ENCODE measurements around the gene PCDH9.

The PCDH9 gene

DNA sequence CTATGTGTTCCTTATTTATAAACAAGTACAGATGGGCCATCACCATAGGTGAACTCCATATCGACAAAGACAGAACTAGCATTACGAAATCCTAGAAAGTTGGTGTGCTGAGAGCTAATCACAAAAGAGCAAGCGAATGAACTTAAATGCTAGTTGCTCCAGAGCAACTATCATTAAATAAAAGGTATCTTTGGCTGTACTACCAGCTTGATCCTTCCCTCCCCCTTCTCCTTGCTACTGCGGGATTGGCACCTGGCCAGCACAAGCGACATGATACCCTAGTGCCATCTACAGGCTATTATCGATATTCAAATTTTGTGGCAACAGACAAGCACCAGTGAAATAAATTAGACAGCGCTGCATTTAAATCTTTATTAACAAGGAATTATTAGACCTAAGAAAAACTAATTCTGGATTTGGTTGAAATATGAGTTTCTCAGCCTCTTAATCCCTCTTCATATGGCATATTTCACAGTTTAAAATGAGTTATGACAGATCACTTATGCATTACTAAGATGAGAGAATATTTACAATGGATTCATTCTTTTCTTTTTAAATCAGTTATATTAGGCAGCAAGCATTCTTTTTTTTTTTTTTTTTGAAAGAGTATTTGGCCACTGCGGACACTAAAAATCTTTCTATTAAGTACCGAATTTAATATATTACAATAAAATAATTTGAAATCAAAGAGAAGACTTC, 5.8 kb downstream of the PCDH9 start:
- no peak for DNase-seq (ENCODE audit: low read depth)

DNA sequence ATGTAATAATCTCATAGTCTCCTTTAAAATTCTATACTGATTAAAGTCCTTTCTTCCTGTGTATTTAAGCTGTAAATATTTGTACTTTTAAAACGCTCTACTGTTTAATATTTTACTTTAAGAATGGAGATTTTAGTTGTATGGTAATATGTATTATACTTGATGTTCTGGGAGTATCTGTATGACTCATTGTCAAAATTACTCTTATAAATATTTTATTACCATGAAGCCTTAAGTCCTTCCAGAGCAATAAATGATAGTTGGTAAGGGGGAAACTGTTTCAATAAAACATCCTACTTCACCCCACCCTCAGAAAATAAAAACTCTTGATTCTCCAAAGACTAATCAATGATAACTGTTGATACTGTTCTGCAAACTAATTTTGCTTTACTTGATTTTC, 6.4 kb downstream of the PCDH9 start:
- DNase-seq (ENCODE audit: low read depth), result no peak

GRCh38 chr13:67223024-67223423, 7.1 kb downstream of the PCDH9 start:
- DNase-seq (ENCODE audit: low read depth), result no peak

DNA sequence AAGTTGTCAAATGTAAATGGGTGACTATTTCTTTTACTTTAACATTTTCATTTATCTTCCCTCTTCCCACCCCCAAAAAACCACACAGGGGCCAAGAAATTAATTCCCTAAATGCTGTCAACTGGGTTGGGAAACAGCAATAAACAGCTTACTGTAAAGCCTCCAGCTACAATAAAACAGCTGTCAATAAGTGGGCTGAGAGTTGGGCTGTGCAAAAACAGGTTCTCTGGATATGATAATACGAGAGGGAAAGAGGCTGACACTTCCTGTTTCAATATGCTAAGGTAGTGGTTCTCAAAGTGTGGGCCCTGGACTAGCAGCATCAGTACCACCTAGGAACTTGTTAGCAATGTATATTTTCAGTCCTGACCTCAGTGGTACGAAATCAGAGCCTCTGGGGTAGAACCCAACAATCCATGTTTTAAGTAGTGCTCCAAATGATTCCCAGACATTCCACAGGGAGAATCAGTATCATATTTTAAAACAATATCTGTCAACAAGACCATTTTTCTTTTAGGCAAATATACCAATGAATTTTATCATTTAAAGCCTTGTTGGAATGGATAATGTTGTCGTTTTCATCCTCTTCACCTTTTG, 8.4 kb downstream of the PCDH9 start:
- no peak for DNase-seq (ENCODE audit: low read depth)

GRCh38 chr13:67219113-67219512, 11.0 kb downstream of the PCDH9 start:
- DNase-seq (ENCODE audit: low read depth), result no peak

DNA sequence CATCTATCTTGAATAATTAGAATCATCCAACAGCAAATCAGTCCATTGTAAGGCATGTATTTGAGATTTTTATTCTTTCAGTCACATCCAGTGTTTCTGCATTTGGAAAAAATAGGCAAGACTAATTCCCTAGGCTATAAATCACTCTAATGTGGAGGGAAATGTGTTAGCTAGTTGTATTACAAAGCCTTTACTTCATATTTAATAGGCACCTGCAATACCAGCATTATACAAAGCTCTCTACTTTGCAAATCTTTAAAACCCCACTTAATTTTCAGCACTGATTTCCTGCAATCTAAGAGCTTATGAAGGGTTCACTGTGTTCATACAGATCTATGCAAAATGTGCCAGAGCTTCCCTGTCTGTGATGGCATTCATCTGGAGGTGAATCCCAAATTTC, 12.3 kb downstream of the PCDH9 start:
- DNase-seq (ENCODE audit: low read depth), result no peak

DNA sequence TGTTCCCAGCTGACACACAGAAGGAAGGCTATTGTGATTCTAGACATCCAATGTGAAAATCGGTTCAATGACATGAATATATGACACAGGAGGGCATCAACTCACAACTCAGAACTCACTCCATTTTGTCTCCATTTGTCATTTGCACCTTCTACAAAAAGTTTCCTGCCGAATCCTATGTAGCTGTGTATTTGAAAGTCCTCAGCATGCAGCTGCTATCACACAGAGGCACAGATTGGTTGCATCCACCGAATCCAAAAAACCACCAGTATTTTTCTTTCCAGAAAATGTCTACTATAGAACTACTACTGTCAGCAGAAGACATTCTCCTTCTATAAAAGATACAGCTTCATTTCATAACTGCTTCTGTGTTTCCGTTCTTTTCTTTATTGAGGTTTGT, 13.3 kb downstream of the PCDH9 start:
- no peak for DNase-seq (ENCODE audit: low read depth)

DNA sequence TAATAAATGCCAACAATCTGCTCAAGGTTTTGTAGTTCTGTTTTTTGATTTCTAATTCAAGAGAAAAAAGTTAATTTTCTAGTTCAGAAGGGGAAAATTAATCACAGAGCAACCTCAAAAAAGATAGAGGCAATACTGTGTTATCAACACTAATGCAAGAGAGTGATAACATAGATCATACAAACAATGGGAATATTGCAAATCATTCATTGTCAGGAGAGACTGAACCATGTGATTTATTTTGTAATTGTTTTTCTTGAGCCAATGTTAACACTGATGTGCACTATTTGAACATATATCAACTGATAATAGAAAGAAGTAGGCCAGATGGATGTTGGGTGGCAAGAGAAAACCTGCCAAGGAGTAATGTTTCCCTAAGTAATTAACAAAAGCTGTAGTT, 19.9 kb downstream of the PCDH9 start:
- no peak for DNase-seq (ENCODE audit: low read depth)

GRCh38 chr13:67208552-67208951, 21.6 kb downstream of the PCDH9 start:
- DNase-seq (ENCODE audit: low read depth), result no peak

GRCh38 chr13:67204764-67205163, 25.4 kb downstream of the PCDH9 start:
- no peak for DNase-seq (ENCODE audit: low read depth)

DNA sequence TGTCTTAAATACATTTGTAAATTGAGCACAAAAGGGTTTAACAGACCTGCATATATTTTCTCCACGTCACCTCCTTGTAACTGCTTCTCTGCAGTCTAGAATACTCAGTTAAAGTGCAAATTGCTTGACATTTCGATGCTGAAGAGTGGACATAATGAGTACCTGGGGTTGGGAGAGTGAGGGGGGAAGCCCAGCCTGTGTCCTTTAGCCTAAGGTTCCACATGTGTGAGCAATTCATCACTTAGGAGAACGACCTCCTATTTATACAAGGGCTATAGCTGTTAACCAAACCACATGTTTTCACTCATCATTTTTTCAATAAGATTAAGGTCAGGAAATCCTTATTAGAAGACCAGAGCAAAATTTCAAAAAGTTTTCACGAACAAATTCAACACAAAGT, 29.5 kb downstream of the PCDH9 start:
- DNase-seq (ENCODE audit: low read depth), result no peak

- no peak for DNase-seq (ENCODE audit: low read depth)
These were observed 30.0 kb downstream of the PCDH9 start for GRCh38 chr13:67200183-67200582.

GRCh38 chr13:67197704-67198103, 32.4 kb downstream of the PCDH9 start:
- no peak for DNase-seq (ENCODE audit: low read depth)

DNA sequence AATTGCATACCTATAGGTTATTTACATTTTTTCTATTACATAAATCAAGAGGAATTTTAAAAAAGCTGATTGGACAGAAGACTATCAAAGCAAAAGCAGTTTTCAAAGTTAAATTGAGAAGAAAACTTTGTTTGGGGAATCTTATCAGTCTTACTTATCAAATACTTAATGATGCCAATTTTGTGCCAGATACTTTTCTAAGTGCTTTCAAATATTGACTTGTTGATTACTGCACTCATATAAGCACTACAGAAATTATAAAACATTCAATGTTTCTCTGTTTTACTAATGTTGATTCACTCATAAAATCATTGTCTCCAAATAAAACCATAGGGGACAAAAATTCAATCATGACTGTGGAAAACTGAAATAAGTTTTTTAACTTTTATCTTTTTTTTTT, 36.2 kb downstream of the PCDH9 start:
- no peak for DNase-seq (ENCODE audit: low read depth)

GRCh38 chr13:67192751-67193150, 37.4 kb downstream of the PCDH9 start:
- DNase-seq (ENCODE audit: low read depth), result no peak

GRCh38 chr13:67186995-67187569, 43.1 kb downstream of the PCDH9 start:
- DNase-seq (ENCODE audit: low read depth), result no peak

GRCh38 chr13:67184247-67184646, 45.9 kb downstream of the PCDH9 start:
- DNase-seq (ENCODE audit: low read depth), result no peak

DNA sequence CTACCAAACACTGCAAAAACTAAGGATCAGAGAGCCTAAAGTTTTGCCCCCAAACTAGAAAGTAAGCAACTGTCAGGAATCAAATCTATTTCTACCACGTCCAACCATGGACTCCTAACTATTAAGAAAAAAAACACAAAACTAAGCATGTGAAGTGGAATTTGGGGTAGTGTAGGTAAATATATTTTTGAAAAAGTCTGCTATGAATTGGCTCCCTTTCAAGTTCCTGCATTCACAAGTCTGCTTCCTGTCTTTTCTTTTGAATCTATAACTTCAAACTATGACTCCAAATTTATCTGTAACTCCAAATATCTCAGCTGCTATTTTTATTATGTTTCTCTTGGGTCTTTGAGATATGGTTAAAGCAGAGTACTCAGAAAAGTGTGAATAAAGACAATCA, 47.0 kb downstream of the PCDH9 start:
- no peak for DNase-seq (ENCODE audit: low read depth)

DNA sequence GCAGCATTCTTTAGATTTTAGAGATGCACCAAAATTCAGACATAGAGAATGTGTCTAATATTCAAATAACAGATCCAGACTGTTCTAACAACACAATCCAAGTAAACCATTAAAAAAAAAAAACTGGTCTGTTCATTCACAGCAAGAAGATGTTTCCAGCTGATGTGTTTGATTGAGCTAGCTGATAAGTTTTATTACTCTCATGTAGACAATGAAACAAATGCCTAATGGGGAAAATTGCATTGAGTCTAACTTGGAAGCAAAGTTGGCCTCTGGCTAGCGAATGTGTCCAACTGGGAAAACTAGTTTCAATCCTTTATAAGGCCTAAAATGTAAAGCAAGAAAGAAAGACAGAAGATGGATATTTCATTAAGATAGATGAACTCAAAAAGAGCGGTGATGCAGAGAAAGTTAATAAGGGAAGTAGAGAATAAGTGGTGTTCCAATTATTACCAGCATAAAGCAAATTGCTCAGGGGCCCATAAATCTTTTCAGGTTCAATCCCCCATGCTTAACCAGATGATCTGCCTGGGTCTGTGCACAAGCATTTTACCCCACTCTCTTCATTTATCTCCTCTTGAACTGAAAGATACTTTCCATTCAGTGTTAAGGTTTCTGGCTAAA, 54.2 kb downstream of the PCDH9 start:
- DNase-seq (ENCODE audit: low read depth), result no peak

GRCh38 chr13:67168384-67168783, 61.8 kb downstream of the PCDH9 start:
- no peak for DNase-seq (ENCODE audit: low read depth)

DNA sequence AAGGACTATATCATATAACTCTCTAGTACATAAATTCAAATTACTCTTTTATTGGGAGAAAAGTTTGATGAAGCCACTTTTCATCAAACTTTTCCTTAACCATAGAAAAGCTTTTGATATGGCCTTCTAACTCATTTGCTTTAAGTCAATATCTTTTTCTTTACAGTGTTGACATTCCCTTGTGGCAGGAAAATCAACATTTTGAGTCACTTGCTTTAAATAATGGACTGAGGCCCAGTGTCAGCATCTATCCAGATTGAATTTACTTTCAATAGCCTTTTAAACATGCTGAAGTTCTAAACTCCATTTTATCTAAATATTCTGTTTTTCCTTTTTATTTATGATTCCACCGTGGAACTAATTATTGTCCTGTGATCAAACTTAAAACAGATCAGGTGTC, 62.7 kb downstream of the PCDH9 start:
- DNase-seq (ENCODE audit: low read depth), result no peak

GRCh38 chr13:67161176-67161575, 69.0 kb downstream of the PCDH9 start:
- no peak for DNase-seq (ENCODE audit: low read depth)

DNA sequence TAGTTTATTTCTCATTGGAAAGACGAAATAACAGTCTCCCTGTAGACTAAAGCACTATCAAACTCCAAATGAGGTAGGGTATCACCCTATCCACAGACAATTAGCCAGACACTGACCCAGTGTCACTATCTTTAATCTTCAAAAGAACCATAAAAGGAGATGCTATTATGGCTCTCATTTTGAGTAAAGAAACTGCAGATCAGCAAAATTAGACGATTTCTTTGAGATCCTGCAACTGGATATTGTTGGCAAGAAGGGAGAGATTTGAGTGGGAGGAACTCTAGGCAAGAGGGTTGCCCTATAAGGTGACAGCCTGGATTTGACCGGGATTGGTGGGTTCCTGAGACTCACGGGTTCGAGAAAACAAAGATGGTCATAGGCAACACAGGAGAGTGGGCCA, 71.2 kb downstream of the PCDH9 start:
- no peak for DNase-seq (ENCODE audit: low read depth)

DNA sequence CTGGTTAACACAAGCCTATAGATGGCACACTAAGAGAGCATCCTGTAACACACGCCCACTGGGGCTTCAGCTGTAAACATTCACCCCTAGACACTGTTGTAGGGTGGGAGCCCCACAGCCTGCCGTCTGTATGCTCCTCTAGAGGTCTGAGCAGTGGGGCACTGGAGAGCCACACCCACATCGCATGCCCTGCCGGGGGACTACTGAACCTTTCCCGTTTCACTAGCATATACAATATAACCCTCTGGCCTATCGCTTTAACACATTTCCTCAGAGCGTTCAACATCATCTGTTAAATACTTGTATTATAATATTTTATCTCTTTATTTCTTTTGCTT, 73.4 kb downstream of the PCDH9 start:
- DNase-seq (ENCODE audit: low read depth), result no peak

All from stimulated activated CD8-positive, alpha-beta memory T cell treated with anti-CD3 and anti-CD28 coated beads, Interleukin-15, amount 100 ng/mL, for 24 hours (primary cell).